ENCODE measurements around the gene FAHD2A.
"Not testable (repeated sequence)": the region's sequence is repeated elsewhere in the genome, so short reads cannot be mapped to it uniquely, and the experiment has no call there.

FAHD2A gene

GRCh38 chr2:95402370-95403203 is at the start of gene FAHD2A:
TSS of gene FAHD2A (plus strand) at chr2:95402708. CDS start at chr2:95405559, 2,851 bp downstream.
- peak; percentile 91 for DNase-seq

GRCh38 chr2:95353055-95353575 is 49.4 kb upstream of the FAHD2A start:
- no peak for DNase-seq

- DNase-seq, result no peak
These were observed 48.7 kb upstream of the FAHD2A start for GRCh38 chr2:95353613-95354468.

- no peak for DNase-seq
These were observed 48.0 kb upstream of the FAHD2A start for GRCh38 chr2:95354469-95354901.

GRCh38 chr2:95354925-95355324 is 47.6 kb upstream of the FAHD2A start:
- DNase-seq, result no peak

- DNase-seq, result not testable (repeated sequence)
These were observed 47.0 kb upstream of the FAHD2A start for GRCh38 chr2:95355486-95355885.

GRCh38 chr2:95356821-95357700 is 45.4 kb upstream of the FAHD2A start:
- no peak for DNase-seq

- no peak for DNase-seq
These were observed 44.7 kb upstream of the FAHD2A start for GRCh38 chr2:95357717-95358280.

GRCh38 chr2:95359031-95359430 is 43.5 kb upstream of the FAHD2A start:
- peak; percentile 82 for DNase-seq

GRCh38 chr2:95359501-95359930 is 43.0 kb upstream of the FAHD2A start:
- no peak for DNase-seq

GRCh38 chr2:95361216-95361980 is 41.1 kb upstream of the FAHD2A start:
- DNase-seq, result no peak

- DNase-seq, result no peak
These were observed 40.0 kb upstream of the FAHD2A start for GRCh38 chr2:95362486-95362885.

GRCh38 chr2:95366514-95366913 is 36.0 kb upstream of the FAHD2A start:
- DNase-seq, result no peak

GRCh38 chr2:95372216-95372829 is 30.2 kb upstream of the FAHD2A start:
- DNase-seq, result no peak

- DNase-seq, result no peak
These were observed 29.7 kb upstream of the FAHD2A start for GRCh38 chr2:95372845-95373244.

GRCh38 chr2:95374029-95374428 is 28.5 kb upstream of the FAHD2A start:
- no peak for DNase-seq

GRCh38 chr2:95374451-95374920 is 28.0 kb upstream of the FAHD2A start:
- no peak for DNase-seq

- DNase-seq, result peak; percentile 18
These were observed 27.5 kb upstream of the FAHD2A start for GRCh38 chr2:95374921-95375471.

GRCh38 chr2:95375532-95376150 is 26.9 kb upstream of the FAHD2A start:
- no peak for DNase-seq
